GM23338 (cell line): ENCODE data around the gene JMJD1C. TPM values are rescaled to one million over a fixed set of nuclear protein-coding genes. Genes with fewer than 3 reads are reported as not detected.
A peak's percentile ranks its signal among the peaks of the same experiment; 100 is the strongest.

Experiments
- ATAC-seq: fragments of 200-7000 bp; cut with Tn5 transposase; 3 replicates; pipeline ENCODE4 v1.9.1; 2020
- DNase-seq: peaks from one replicate; pipeline ENCODE4 v3.0.0-alpha.2; 2015; ENCODE audit warnings: low spot score
- H2AFZ ChIP-seq: fragments of 200-600 bp; sonication (generic); 2 replicates; pipeline ENCODE4 v1.8.0; 2016; ENCODE audit warnings: antibody characterized with exemption, mild to moderate bottlenecking, moderate library complexity
- H3F3A ChIP-seq: fragments of 200-600 bp; sonication (generic); replicated peaks from 2 replicates; pipeline ENCODE4 v1.8.0; 2017; ENCODE audit warnings: antibody characterized with exemption, mixed run types, low read depth
- H3K27ac ChIP-seq: fragments of 200-600 bp; sonication (generic); 2 replicates; pipeline ENCODE4 v1.6.1; 2016; ENCODE audit warnings: low read depth
- H3K27me3 ChIP-seq: fragments of 200-600 bp; sonication (generic); 2 replicates; pipeline ENCODE4 v1.8.0; 2016; ENCODE audit warnings: mild to moderate bottlenecking, mixed run types, moderate library complexity; ENCODE audit not compliant: insufficient read depth
- H3K36me3 ChIP-seq: fragments of 200-600 bp; sonication (generic); 2 replicates; pipeline ENCODE4 v1.8.0; 2016; ENCODE audit warnings: mild to moderate bottlenecking; ENCODE audit not compliant: insufficient read depth
- H3K4me1 ChIP-seq: fragments of 200-600 bp; sonication (generic); 2 replicates; pipeline ENCODE4 v1.8.0; 2016; ENCODE audit warnings: mild to moderate bottlenecking, moderate library complexity; ENCODE audit not compliant: insufficient read depth
- H3K4me2 ChIP-seq: fragments of 200-600 bp; sonication (generic); 2 replicates; pipeline ENCODE4 v1.7.1; 2017; ENCODE audit warnings: mixed run types
- H3K4me3 ChIP-seq: fragments of 200-600 bp; sonication (generic); 2 replicates; pipeline ENCODE4 v1.6.1; 2016; ENCODE audit warnings: mixed run types
- H3K79me2 ChIP-seq: fragments of 200-600 bp; sonication (generic); replicated peaks from 2 replicates; pipeline ENCODE4 v1.8.0; 2017; ENCODE audit warnings: mild to moderate bottlenecking; ENCODE audit not compliant: insufficient read depth
- H3K9me2 ChIP-seq: fragments of 200-600 bp; sonication (generic); 2 replicates; pipeline ENCODE4 v1.8.0; 2017; ENCODE audit not compliant: insufficient read depth
- H4K20me1 ChIP-seq: fragments of 200-600 bp; sonication (generic); replicated peaks from 2 replicates; pipeline ENCODE4 v1.8.0; 2017; ENCODE audit warnings: mild to moderate bottlenecking; ENCODE audit not compliant: insufficient read depth
- H3K27ac Mint-ChIP-seq: 2 replicates; pipeline ENCODE4 v1.8.0; 2020; ENCODE audit warnings: inconsistent platforms, mild to moderate bottlenecking, moderate library complexity, mixed read lengths
- H3K27me3 Mint-ChIP-seq: 3 replicates; pipeline ENCODE4 v1.8.0; 2022; ENCODE audit warnings: low read depth, mild to moderate bottlenecking, moderate library complexity, mixed read lengths, inconsistent platforms; ENCODE audit not compliant: insufficient read depth, poor library complexity
- H3K36me3 Mint-ChIP-seq: 3 replicates; pipeline ENCODE4 v1.8.0; 2021; ENCODE audit warnings: low read depth, mild to moderate bottlenecking, inconsistent platforms, moderate library complexity, mixed read lengths
- H3K4me1 Mint-ChIP-seq: 3 replicates; pipeline ENCODE4 v1.8.0; 2020; ENCODE audit warnings: mild to moderate bottlenecking, inconsistent platforms, mixed read lengths
- H3K4me3 Mint-ChIP-seq: 3 replicates; pipeline ENCODE4 v1.8.0; 2021; ENCODE audit warnings: moderate library complexity, mild to moderate bottlenecking, inconsistent platforms, mixed read lengths
- H3K9me3 Mint-ChIP-seq: 3 replicates; pipeline ENCODE4 v1.8.0; 2020; ENCODE audit warnings: moderate library complexity, mild to moderate bottlenecking, inconsistent platforms, mixed read lengths
- CREB1 ChIP-seq: fragments of 250-450 bp; sonication (Bioruptor Pico); IDR thresholded peaks from 2 replicates; pipeline ENCODE4 v1.5.0; 2020; ENCODE audit warnings: low read depth, mild to moderate bottlenecking, moderate library complexity
- CTCF ChIP-seq, 2 experiments: fragments of 200-600 bp in 1 of 2; sonication (generic) in 1 of 2; conservative IDR thresholded peaks; 2 replicates each; pipeline versions ENCODE4 v1.5.1 to v1.6.1; 2016 to 2017; ENCODE audit warnings: antibody characterized with exemption in 2 of 2, low read depth in 2 of 2, mild to moderate bottlenecking in 2 of 2, moderate library complexity in 1 of 2
- EZH2 ChIP-seq: fragments of 200-600 bp; sonication (generic); IDR thresholded peaks from one replicate; pipeline ENCODE4 v1.8.0; 2017; ENCODE audit warnings: antibody characterized with exemption, mild to moderate bottlenecking, low read depth; ENCODE audit not compliant: unreplicated experiment
- EZH2phosphoT487 ChIP-seq: fragments of 200-600 bp; sonication (generic); IDR thresholded peaks from one replicate; pipeline ENCODE4 v1.8.1; 2018; ENCODE audit warnings: antibody characterized with exemption; ENCODE audit not compliant: unreplicated experiment
- JUNB ChIP-seq: IDR thresholded peaks from one replicate; pipeline ENCODE4 v1.6.1; 2016; ENCODE audit warnings: antibody characterized with exemption; ENCODE audit not compliant: unreplicated experiment
- NANOG ChIP-seq: IDR thresholded peaks from 2 replicates; pipeline ENCODE4 v1.6.1; 2016; ENCODE audit warnings: antibody characterized with exemption, borderline replicate concordance
- POLR2AphosphoS5 ChIP-seq: IDR thresholded peaks from 2 replicates; pipeline ENCODE4 v1.6.1; 2016; ENCODE audit warnings: antibody characterized with exemption, low read depth
- STAT1 ChIP-seq: IDR thresholded peaks from one replicate; pipeline ENCODE4 v1.6.1; 2016; ENCODE audit warnings: antibody characterized with exemption; ENCODE audit not compliant: unreplicated experiment
- ZNF114 ChIP-seq: fragments of 250-450 bp; sonication (Bioruptor Pico); IDR thresholded peaks from 2 replicates; pipeline ENCODE4 v1.5.0; 2020; ENCODE audit warnings: mild to moderate bottlenecking, moderate library complexity
- ZNF331 ChIP-seq: fragments of 250-450 bp; sonication (Bioruptor Pico); IDR thresholded peaks from 2 replicates; pipeline ENCODE4 v1.5.0; 2020; ENCODE audit warnings: low read depth, mild to moderate bottlenecking, moderate library complexity
- polyA plus RNA-seq: library from polyadenylated mRNA; unstranded; fragments of >200 nt; fragmentation: Nextera tagmentation; extraction: Ambion mirVana; gene quantifications from 2 replicates; pipeline ENCODE4 v1.2.1, GENCODE V29; 2016
- total RNA-seq: library from RNA; depleted of rRNA; stranded (reverse); fragments of >200 nt; shearing (Covaris generic); gene quantifications from 2 replicates; pipeline ENCODE4 v1.2.3, GENCODE V29; 2014
- TF ChIP-seq, protein P1 (sequence below): IDR thresholded peaks from 2 replicates; pipeline ENCODE4 v1.6.1; 2016; ENCODE audit warnings: antibody characterized with exemption

Gene JMJD1C
- total and polyA plus RNA-seq, 2 experiments from 2014 or later, result 333 to 435 TPM

DNA sequence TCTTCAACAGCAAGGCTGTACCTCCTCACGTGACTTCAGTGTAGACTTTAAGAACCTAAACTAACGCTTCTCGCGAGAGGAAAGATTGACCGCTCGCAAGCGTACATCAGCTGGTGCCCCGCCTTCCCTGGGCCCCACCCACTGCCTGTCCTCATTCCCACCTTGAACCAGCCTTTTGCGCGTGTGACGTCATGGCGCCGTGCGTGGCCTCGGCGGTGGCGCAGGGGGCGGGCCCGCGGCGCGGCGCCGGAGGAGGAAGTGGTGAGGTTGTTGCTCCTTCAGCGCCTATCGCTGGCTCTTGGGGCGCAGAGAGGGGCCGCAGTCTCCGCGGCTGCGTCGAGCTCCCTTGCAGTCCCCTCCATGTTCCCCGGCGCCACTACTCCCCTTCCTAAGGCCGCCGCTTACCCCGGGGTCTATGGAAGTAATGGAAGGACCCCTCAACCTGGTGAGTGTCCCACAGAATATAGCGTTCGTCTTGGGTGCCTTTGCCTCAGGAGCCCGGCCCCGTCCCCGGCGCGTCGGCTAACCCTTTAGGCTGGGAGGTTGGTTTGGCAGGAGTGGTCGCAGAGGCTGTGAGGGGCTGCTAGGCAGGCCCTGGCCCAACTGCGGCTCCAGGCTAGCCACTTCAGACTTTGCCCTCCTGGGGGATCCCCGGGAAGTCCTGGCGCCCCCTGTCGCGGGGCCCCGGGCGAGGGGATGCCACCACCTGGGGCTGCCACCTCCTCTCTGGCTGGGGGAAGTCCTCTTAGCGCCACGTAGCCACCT is 332.5 kb downstream of the JMJD1C start, which contains the start of gene NRBF2 (continued):
- no peak for TF ChIP-seq STAT1
- TF ChIP-seq POLR2AphosphoS5, result peak; percentile 90
- TF ChIP-seq ZNF114 (CRISPR knock-in tag), result no peak
- peak; percentile 98 for TF ChIP-seq CREB1 (CRISPR knock-in tag)
- no peak for TF ChIP-seq NANOG
- no peak for TF ChIP-seq JUNB
- no peak for TF ChIP-seq ZNF331 (CRISPR knock-in tag)
- no peak for TF ChIP-seq EZH2

DNA sequence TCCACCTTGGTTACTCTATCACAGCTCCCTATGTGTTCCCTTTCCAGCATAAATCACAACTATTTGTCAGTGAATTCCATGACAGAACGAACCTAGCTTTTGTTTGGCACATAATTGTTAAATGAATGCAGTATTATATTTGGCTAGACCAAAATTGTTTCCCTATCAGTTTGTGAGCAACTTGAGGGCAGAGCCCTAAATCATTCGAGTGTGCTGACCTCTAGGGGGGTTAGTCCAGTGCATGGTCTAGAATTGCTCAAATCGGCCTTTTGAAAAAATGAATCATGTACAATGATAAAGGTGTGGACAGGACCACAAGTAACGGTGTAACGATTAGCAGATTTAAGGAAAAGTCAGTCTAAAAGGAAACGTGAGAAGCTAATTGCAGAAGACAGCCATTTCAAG is 333.1 kb downstream of the JMJD1C start:
- Histone ChIP-seq H3K27ac (no peak overlapping the region), H3K4me1 (peaks cover 16% of the 10 kb centered on the region), H3K9me2 (peaks cover 18% of the 10 kb centered on the region), H3K4me3 (no peak overlapping the region), H3K36me3 (no peaks in the 10 kb centered on the region), H2AFZ (no peak overlapping the region; the same call in 1 of the 2 replicates), H3K4me2 (peak overlapping the region; percentile 50; the same call in 1 of the 2 replicates), H3K79me2 (peaks cover 40% of the 10 kb centered on the region), H3F3A (no peaks in the 10 kb centered on the region), H3K27me3 (no peaks in the 10 kb centered on the region), H4K20me1 (no peaks in the 10 kb centered on the region)
- DNase-seq (no peak), ATAC-seq (no peak)
- H3K9me3 Mint-ChIP-seq, result peaks cover 23% of the 10 kb centered on the region
- H3K27me3 Mint-ChIP-seq, result peaks cover 4% of the 10 kb centered on the region
- peaks cover 21% of the 10 kb centered on the region for H3K36me3 Mint-ChIP-seq
- H3K4me1 Mint-ChIP-seq, result peaks cover 15% of the 10 kb centered on the region
- H3K27ac Mint-ChIP-seq, result no peak overlapping the region
- peak overlapping the region; percentile 87 for H3K4me3 Mint-ChIP-seq
- TF ChIP-seq, protein P1, sequence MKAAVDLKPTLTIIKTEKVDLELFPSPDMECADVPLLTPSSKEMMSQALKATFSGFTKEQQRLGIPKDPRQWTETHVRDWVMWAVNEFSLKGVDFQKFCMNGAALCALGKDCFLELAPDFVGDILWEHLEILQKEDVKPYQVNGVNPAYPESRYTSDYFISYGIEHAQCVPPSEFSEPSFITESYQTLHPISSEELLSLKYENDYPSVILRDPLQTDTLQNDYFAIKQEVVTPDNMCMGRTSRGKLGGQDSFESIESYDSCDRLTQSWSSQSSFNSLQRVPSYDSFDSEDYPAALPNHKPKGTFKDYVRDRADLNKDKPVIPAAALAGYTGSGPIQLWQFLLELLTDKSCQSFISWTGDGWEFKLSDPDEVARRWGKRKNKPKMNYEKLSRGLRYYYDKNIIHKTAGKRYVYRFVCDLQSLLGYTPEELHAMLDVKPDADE, result no peak
- TF ChIP-seq ZNF331 (CRISPR knock-in tag) (no peak), STAT1 (no peak), EZH2 (no peak), CREB1 (CRISPR knock-in tag) (no peak), NANOG (no peak), POLR2AphosphoS5 (no peak), CTCF (conservative IDR thresholded peaks at IDR 0.05; ENCODE audit: low read depth in 2 of 2) (peak in 1 of 2 experiments; percentile 38; a peak in 1 of 4 replicates), EZH2phosphoT487 (no peak)
